Retinal pigment epithelial cell (primary cell): ENCODE measurements around the gene NUP107.
"Not testable (repeated sequence)": the region's sequence is repeated elsewhere in the genome, so short reads cannot be mapped to it uniquely, and the experiment has no call there.

Experiments used
- DNase-seq: peaks from one replicate; pipeline ENCODE4 v3.0.0-alpha.2; 2010; ENCODE audit warnings: low read depth
- H3K4me3 ChIP-seq: 2 replicates; pipeline ENCODE4 v1.5.1; 2011; ENCODE audit warnings: mild to moderate bottlenecking, low read length, control low read depth, moderate library complexity
- CTCF ChIP-seq: conservative IDR thresholded peaks from 2 replicates; pipeline ENCODE4 v1.5.1; 2011; ENCODE audit warnings: low read depth, low read length, control low read depth, inconsistent platforms

The NUP107 gene

GRCh38 chr12:68686595-68687521, at the start of gene NUP107:
NUP107 (plus strand) TSS chr12:68686978; CDS start chr12:68687066, 88 bp downstream.
- peak; percentile 96 for DNase-seq
- peak within 1 kb of the TSS; percentile 60 for H3K4me3 ChIP-seq
- peak; percentile 10 for TF ChIP-seq CTCF

GRCh38 chr12:68637439-68637838, 49.3 kb upstream of the NUP107 start:
- DNase-seq, H3K4me3 ChIP-seq: not testable (repeated sequence)

GRCh38 chr12:68638171-68638570, 48.6 kb upstream of the NUP107 start:
- DNase-seq, result no peak
- no peak overlapping the region for H3K4me3 ChIP-seq
- TF ChIP-seq CTCF, result no peak

- H3K4me3 ChIP-seq, result no peak overlapping the region
- TF ChIP-seq CTCF, result no peak
- DNase-seq, result peak; percentile 47
These were observed 47.9 kb upstream of the NUP107 start for GRCh38 chr12:68638721-68639395.

GRCh38 chr12:68639396-68639767, 47.4 kb upstream of the NUP107 start:
- DNase-seq, result no peak
- TF ChIP-seq CTCF, result no peak
- no peak overlapping the region for H3K4me3 ChIP-seq

GRCh38 chr12:68641138-68641537, 45.6 kb upstream of the NUP107 start:
- no peak for DNase-seq
- no peak for TF ChIP-seq CTCF
- no peak overlapping the region for H3K4me3 ChIP-seq

- H3K4me3 ChIP-seq, result no peak overlapping the region
- no peak for DNase-seq
- no peak for TF ChIP-seq CTCF
These were observed 40.3 kb upstream of the NUP107 start for GRCh38 chr12:68646484-68646883.
